Liver (tissue), 9 donors: ENCODE measurements around the gene PIEZO2. TPM values are rescaled to one million over a fixed set of nuclear protein-coding genes. Genes with fewer than 3 reads are reported as not detected.

Experiments
- DNase-seq: peaks from one replicate; pipeline ENCODE4 v3.0.0-alpha.2; 2017; ENCODE audit warnings: low spot score
- H3K27ac ChIP-seq, 2 donors: one replicate each; pipeline ENCODE4 v1.7.0; 2013; ENCODE audit warnings: inconsistent platforms in 2 of 2, low read length in 2 of 2, control low read depth in 1 of 2, low read depth in 1 of 2, mild to moderate bottlenecking in 1 of 2
- H3K27me3 ChIP-seq, 4 donors: one replicate each; pipeline versions ENCODE4 v1.6.1 to v1.7.0; 2013; ENCODE audit warnings: low read length in 3 of 4, inconsistent platforms in 1 of 4, mild to moderate bottlenecking in 1 of 4, moderate library complexity in 1 of 4; ENCODE audit not compliant: control insufficient read depth in 4 of 4, insufficient read depth in 4 of 4
- H3K36me3 ChIP-seq, 4 donors: one replicate each; pipeline versions ENCODE4 v1.6.1 to v1.7.0; 2013; ENCODE audit warnings: low read length in 3 of 4, mild to moderate bottlenecking in 3 of 4, low read depth in 1 of 4, moderate library complexity in 1 of 4; ENCODE audit not compliant: control insufficient read depth in 4 of 4, insufficient read depth in 3 of 4
- H3K4me1 ChIP-seq, 4 donors: one replicate each; pipeline versions ENCODE4 v1.6.1 to v1.7.0; 2013; ENCODE audit warnings: low read length in 3 of 4, mild to moderate bottlenecking in 3 of 4, moderate library complexity in 1 of 4; ENCODE audit not compliant: control insufficient read depth in 4 of 4, insufficient read depth in 4 of 4
- H3K4me3 ChIP-seq, 3 donors: one replicate each; pipeline versions ENCODE4 v1.6.1 to v1.7.0; 2013; ENCODE audit warnings: low read length in 3 of 3, control low read depth in 1 of 3, low read depth in 1 of 3, mild to moderate bottlenecking in 1 of 3
- H3K9ac ChIP-seq, 2 donors: one replicate each; pipeline ENCODE4 v1.7.0; 2013; ENCODE audit warnings: low read length in 2 of 2, mild to moderate bottlenecking in 2 of 2, moderate library complexity in 2 of 2, control low read depth in 1 of 2, low read depth in 1 of 2
- H3K9me3 ChIP-seq, 4 donors: one replicate each; pipeline versions ENCODE4 v1.6.1 to v1.7.0; 2013; ENCODE audit warnings: low read length in 3 of 4; ENCODE audit not compliant: control insufficient read depth in 4 of 4
- CTCF ChIP-seq: fragments of 150-350 bp; IDR thresholded peaks from 2 replicates; pipeline ENCODE4 v1.5.1; 2017; ENCODE audit warnings: improper control_type of control experiment, low read depth, low read length; ENCODE audit not compliant: missing input control
- EGR1 ChIP-seq, 2 donors: IDR thresholded peaks; 2 replicates each; pipeline ENCODE4 v1.6.1; 2016 to 2018; ENCODE audit warnings: antibody characterized with exemption in 2 of 2, low read depth in 2 of 2
- FOXA1 ChIP-seq: IDR thresholded peaks from 2 replicates; pipeline ENCODE4 v1.6.1; 2016; ENCODE audit warnings: antibody characterized with exemption
- FOXA2 ChIP-seq: IDR thresholded peaks from 2 replicates; pipeline ENCODE4 v1.6.1; 2016; ENCODE audit warnings: antibody characterized with exemption
- GABPA ChIP-seq, 2 donors: IDR thresholded peaks in 1 of 2; conservative IDR thresholded peaks in 1 of 2; 2 replicates each; pipeline ENCODE4 v1.6.1; 2016; ENCODE audit warnings: antibody characterized with exemption in 2 of 2, mild to moderate bottlenecking in 1 of 2, moderate library complexity in 1 of 2
- HNF4A ChIP-seq, 2 donors: conservative IDR thresholded peaks; 2 replicates each; pipeline ENCODE4 v1.6.1; 2016; ENCODE audit warnings: antibody characterized with exemption in 2 of 2, mild to moderate bottlenecking in 2 of 2
- HNF4G ChIP-seq: IDR thresholded peaks from 2 replicates; pipeline ENCODE4 v1.6.1; 2016; ENCODE audit warnings: antibody characterized with exemption
- JUND ChIP-seq, 2 donors: IDR thresholded peaks; 2 replicates each; pipeline ENCODE4 v1.6.1; 2016; ENCODE audit warnings: antibody characterized with exemption in 2 of 2
- NR2F2 ChIP-seq: IDR thresholded peaks from 2 replicates; pipeline ENCODE4 v1.6.1; 2016; ENCODE audit warnings: antibody characterized with exemption
- RAD21 ChIP-seq, 2 donors: IDR thresholded peaks; 2 replicates each; pipeline ENCODE4 v1.6.1; 2016; ENCODE audit warnings: antibody characterized with exemption in 2 of 2, mild to moderate bottlenecking in 2 of 2
- RXRA ChIP-seq, 2 donors: IDR thresholded peaks; 2 replicates each; pipeline ENCODE4 v1.6.1; 2017 to 2018; ENCODE audit warnings: antibody characterized with exemption in 2 of 2, mild to moderate bottlenecking in 1 of 2
- SP1 ChIP-seq: IDR thresholded peaks from 2 replicates; pipeline ENCODE4 v1.6.1; 2018; ENCODE audit warnings: antibody characterized with exemption, mild to moderate bottlenecking
- TAF1 ChIP-seq: conservative IDR thresholded peaks from 2 replicates; pipeline ENCODE4 v1.6.1; 2016; ENCODE audit warnings: antibody characterized with exemption, mild to moderate bottlenecking
- YY1 ChIP-seq: IDR thresholded peaks from 2 replicates; pipeline ENCODE4 v1.6.1; 2016; ENCODE audit warnings: antibody characterized with exemption, mild to moderate bottlenecking
- ZBTB33 ChIP-seq: IDR thresholded peaks from 2 replicates; pipeline ENCODE4 v1.6.1; 2016; ENCODE audit warnings: antibody characterized with exemption
- WGBS: extraction: QIAGEN DNeasy Blood & Tissue Kit; methylation state at CpG from one replicate; pipeline ENCODE4 v1.1.7; 2013; 5-methylcytosine and 5-hydroxymethylcytosine counted together
- polyA plus RNA-seq, 2 donors: library from polyadenylated mRNA; stranded (reverse) in 1 of 2; unstranded in 1 of 2; fragments of 200-250 nt in 1 of 2; fragments of >200 nt in 1 of 2; fragmentation: Nextera tagmentation in 1 of 2; extraction: Ambion mirVana in 1 of 2; gene quantifications; one replicate each; pipeline versions ENCODE4 v1.2.1 to v1.2.3, GENCODE V29; 2013 to 2015
- total RNA-seq, 2 donors: library from RNA; depleted of rRNA; stranded (reverse); fragments of >200 nt; gene quantifications; one replicate each; pipeline ENCODE4 v1.2.3, GENCODE V29; 2014
- TF ChIP-seq, protein P1 (sequence below): IDR thresholded peaks from 2 replicates; pipeline ENCODE4 v1.6.1; 2016; ENCODE audit warnings: antibody characterized with exemption, mild to moderate bottlenecking
- TF ChIP-seq, protein P2 (sequence below): IDR thresholded peaks from 2 replicates; pipeline ENCODE4 v1.6.1; 2016; ENCODE audit warnings: antibody characterized with exemption
- TF ChIP-seq, protein P3 (sequence below): IDR thresholded peaks from 2 replicates; pipeline ENCODE4 v1.6.1; 2016; ENCODE audit warnings: antibody characterized with exemption
- donor health status: healthy.
- donor health status: healthy.
- donor health status: healthy.
- donor health status: healthy.
- donor health status: healthy.

The PIEZO2 gene
- total and polyA plus RNA-seq, 4 donors, result 1.1 to 12.3 (median 4.8) TPM

DNA sequence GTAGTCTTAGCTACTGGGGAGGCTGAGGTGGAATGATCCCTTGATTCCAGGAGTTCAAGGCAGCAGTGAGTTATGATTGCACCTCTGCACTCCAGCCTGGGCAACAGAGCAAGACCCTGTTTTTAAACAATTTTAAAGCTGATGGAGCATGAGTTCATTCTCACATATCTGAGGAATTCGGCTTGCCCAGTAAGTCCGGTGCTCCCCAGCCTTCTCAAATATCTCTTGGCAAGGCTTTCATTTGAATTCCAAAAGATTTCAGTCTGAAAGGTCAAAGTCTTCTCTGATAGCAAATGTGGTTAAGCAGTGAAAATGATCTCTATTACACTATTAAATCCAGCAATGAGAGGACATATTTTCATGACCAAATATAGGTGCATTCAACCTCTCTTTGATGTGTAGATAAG, 27.9 kb downstream of the PIEZO2 start:
- TF ChIP-seq, protein P1, sequence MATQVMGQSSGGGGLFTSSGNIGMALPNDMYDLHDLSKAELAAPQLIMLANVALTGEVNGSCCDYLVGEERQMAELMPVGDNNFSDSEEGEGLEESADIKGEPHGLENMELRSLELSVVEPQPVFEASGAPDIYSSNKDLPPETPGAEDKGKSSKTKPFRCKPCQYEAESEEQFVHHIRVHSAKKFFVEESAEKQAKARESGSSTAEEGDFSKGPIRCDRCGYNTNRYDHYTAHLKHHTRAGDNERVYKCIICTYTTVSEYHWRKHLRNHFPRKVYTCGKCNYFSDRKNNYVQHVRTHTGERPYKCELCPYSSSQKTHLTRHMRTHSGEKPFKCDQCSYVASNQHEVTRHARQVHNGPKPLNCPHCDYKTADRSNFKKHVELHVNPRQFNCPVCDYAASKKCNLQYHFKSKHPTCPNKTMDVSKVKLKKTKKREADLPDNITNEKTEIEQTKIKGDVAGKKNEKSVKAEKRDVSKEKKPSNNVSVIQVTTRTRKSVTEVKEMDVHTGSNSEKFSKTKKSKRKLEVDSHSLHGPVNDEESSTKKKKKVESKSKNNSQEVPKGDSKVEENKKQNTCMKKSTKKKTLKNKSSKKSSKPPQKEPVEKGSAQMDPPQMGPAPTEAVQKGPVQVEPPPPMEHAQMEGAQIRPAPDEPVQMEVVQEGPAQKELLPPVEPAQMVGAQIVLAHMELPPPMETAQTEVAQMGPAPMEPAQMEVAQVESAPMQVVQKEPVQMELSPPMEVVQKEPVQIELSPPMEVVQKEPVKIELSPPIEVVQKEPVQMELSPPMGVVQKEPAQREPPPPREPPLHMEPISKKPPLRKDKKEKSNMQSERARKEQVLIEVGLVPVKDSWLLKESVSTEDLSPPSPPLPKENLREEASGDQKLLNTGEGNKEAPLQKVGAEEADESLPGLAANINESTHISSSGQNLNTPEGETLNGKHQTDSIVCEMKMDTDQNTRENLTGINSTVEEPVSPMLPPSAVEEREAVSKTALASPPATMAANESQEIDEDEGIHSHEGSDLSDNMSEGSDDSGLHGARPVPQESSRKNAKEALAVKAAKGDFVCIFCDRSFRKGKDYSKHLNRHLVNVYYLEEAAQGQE, result peak; percentile 36
- TF ChIP-seq YY1 (peak; percentile 71), GABPA (IDR thresholded peaks at IDR 0.05 in 1 of 2, conservative IDR thresholded peaks at IDR 0.05 in 1 of 2) (no peak), SP1 (peak; percentile 94), FOXA2 (no peak), EGR1 (IDR thresholded peaks at IDR 0.05; ENCODE audit: low read depth in 2 of 2) (no peak), HNF4A (conservative IDR thresholded peaks at IDR 0.05) (peak; percentile 86 to 91), ZBTB33 (peak; percentile 41), HNF4G (peak; percentile 81), RXRA (IDR thresholded peaks at IDR 0.05) (peak; percentile 42 to 69), CTCF (no peak), TAF1 (peak; percentile 25), NR2F2 (no peak), RAD21 (IDR thresholded peaks at IDR 0.05) (peak; percentile 5 to 9), FOXA1 (no peak), JUND (IDR thresholded peaks at IDR 0.05) (peak; percentile 34 to 49)
- TF ChIP-seq, protein P2, sequence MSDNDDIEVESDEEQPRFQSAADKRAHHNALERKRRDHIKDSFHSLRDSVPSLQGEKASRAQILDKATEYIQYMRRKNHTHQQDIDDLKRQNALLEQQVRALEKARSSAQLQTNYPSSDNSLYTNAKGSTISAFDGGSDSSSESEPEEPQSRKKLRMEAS, result no peak
- TF ChIP-seq, protein P3, sequence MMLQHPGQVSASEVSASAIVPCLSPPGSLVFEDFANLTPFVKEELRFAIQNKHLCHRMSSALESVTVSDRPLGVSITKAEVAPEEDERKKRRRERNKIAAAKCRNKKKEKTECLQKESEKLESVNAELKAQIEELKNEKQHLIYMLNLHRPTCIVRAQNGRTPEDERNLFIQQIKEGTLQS, result no peak
- Histone ChIP-seq H3K27me3 (no peaks in the 10 kb centered on the region), H3K9me3 (no peaks in the 10 kb centered on the region), H3K4me3 (no peak overlapping the region), H3K9ac (no peak overlapping the region), H3K36me3 (no peaks in the 10 kb centered on the region), H3K27ac (peak overlapping the region; percentile 29 to 52), H3K4me1 (peaks cover 22 to 75% (median 63%) of the 10 kb centered on the region in 4 donors)
- WGBS, result 24% methylated on average over 2 of the region's 2 CpGs
- no peak for DNase-seq
